HG03469 (cell line): Measurements from ENCODE around the gene PDXDC1.
"Not testable (repeated sequence)": the region's sequence is repeated elsewhere in the genome, so short reads cannot be mapped to it uniquely, and the experiment has no call there.

ENCODE experiments used
- ATAC-seq: cut with Tn5 transposase; IDR thresholded peaks from one replicate; pipeline ENCODE4 v1.9.1; 2021; ENCODE audit warnings: mild to moderate bottlenecking, moderate library complexity, moderate number of reproducible peaks; ENCODE audit not compliant: unreplicated experiment

Gene PDXDC1

DNA sequence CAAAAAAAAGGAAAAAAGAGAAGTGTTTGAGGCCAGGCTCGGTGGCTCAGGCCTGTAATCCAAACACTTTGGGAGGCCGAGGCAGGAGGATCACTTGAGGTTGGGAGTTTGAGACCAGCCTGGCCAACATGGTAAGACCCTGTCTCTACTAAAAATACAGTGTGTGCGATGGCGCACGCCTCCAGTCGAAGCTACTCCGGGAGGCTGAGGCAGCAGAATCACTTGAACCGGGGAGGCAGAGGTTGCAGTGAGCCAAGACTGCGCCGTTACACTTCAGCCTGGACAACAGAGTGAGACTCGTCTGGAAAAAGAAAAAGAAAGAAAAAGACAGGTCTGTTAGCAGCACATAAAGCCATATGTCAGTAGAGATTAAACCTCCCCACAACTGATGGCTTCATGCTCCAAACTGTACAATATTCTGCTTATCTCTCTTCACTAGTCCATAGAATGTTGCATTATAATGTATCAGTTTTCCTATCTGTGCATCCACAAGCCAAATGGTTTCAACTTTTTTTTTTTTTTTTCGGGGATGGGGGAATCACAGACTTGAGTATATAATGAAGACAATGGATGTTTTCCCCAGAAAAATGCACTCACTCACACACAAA is 3.1 kb upstream of the PDXDC1 start:
- not testable (repeated sequence) for ATAC-seq

DNA sequence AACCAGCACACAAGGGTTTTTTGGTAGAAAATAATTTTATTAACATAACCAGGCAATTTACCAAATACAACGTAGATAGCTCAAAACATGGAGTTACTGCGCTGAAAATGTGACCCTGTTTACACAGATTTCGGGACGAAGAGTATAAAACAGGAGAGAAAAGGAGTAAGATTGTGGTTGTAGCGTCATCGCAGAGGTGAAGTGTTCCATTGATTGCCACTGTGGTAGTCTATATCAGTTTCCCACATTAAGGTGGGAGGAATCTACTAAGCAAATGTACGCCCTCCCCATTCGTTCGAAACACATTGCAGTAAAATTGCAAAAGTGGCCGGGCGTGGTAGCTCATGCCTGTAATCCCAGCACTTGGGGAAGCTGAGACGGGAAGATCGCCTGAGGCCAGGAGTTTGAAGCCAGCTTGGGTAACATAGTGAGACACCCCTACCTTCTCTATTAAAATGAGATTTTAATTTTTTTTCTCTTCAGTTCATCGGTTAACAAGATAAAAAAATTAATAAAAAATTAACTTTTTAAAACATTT is 972 bp upstream of the PDXDC1 start:
- not testable (repeated sequence) for ATAC-seq

DNA sequence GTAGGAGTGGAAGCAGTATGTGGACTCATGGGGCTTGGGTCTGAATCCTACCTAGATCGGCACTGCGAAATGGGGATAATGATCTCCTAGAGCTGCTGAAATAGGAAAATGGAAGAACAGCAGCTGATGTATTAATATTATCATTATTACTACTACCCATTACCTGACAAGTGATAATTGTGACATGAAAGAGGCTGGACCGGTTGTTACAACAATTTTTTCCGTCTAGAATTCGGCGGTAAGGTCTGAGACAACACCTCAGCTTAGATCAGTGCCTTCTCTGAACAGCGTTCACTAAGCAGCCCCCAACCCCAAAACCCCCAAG is 533 bp upstream of the PDXDC1 start:
- ATAC-seq, result not testable (repeated sequence)

DNA sequence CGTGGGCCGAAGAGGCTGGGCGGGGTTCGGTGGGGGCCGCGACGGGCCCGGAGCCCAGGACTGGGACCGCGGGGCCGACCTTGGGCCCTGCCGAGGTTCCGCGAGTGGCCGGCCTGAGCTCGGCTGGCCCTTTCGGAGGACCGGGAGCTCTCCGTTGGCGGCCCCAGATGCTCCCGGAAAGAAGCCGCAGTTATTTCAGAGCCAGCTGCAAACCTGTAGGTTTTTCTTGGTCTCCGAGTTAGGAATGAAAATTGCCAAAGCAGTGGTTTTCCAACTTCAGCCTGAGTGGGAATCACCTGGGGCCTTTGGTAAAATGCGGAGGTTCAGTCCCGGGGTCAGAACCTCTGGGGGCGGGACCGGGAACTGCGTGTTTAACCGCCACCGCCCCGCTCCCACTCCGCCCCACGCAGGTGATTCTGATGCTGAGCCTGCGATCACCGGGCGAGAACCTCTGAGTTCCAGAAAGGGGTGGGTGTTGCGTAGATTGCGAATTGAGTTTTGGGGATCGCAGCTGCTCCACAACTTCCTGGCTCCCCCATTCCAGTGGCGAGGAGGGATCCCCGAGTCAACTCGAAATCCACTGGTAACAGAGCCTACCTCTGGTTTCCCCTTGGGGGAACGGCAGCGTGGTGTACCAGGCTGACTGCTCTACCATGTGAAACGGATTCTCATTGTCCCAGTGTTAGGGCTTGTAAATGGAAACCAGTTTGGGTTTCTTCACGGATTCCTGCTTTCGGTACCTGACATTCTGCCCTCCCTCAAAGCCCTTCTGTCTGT is 780 bp downstream of the PDXDC1 start:
- ATAC-seq, result not testable (repeated sequence)

DNA sequence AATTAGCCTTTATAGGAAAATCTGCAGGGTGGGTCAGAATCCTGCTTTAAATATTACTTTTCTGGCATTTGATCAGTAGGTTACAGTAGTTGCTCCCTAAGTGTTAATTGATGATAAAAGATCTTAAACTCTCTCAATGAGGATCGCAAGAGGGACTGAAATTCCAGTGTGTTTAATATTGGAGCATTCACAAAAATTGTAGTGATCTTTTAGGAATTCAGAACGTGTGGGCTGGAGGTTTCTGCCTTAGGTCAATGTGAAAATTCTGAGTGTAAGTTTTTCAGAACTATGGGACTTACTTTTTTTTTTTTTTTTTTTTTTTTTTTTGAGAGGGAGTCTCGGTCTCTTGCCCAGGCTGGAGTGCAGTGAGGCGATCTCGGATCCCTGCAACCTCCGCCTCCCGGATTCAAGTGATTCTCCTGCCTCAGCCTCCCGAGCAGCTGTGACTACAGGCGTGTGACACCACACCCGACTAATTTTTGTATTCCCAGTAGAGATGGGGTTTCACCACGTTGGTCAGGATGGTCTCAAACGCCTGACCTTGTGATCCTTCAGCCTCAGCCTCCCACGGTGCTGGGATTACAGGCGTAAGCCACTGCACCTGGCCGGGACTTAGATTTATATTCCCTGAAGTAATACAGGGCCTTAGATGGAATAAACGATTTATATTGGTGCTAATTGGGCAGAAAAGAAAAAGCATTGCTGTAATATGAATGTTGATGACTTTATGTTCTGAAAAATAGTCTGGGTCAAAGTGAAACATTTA is 2.3 kb downstream of the PDXDC1 start:
- ATAC-seq, result not testable (repeated sequence)

DNA sequence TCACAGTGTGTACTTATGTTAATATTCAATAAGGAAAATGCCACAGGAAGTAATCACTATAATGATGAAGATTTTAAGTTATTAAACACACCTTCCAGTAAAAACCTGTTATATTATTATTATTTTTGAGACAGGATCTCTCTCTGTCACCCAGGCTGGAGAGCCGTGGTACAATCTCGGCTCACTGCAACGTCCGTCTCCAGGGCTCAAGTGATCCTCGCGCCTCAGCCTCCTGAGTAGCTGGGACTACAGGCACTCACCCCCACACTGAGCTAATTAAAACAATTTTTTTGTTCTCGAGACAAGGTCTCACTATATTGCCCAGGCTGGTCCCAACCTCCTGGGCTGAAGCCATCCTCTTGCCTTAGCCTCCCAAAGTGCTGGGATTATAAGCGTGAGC is 3.5 kb downstream of the PDXDC1 start:
- ATAC-seq, result not testable (repeated sequence)

DNA sequence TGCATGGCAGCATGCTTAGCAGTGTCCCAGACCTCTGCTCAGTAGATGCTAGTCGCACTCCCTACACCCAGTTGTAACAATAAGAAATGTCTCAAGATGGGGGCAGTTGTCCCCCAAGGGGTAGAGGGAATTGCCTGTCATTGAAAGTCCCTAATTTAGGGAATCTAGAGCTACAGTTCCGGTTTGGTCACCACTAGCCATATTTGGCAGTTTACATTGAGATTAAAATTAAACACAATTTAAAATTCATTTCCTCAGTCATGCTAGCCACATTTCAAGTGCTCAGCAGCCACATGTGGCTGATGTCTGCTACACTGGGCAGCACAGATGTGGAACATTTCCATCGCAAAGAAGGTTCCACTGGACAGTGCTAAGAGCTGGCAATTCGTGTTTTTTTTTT is 4.1 kb downstream of the PDXDC1 start:
- not testable (repeated sequence) for ATAC-seq

DNA sequence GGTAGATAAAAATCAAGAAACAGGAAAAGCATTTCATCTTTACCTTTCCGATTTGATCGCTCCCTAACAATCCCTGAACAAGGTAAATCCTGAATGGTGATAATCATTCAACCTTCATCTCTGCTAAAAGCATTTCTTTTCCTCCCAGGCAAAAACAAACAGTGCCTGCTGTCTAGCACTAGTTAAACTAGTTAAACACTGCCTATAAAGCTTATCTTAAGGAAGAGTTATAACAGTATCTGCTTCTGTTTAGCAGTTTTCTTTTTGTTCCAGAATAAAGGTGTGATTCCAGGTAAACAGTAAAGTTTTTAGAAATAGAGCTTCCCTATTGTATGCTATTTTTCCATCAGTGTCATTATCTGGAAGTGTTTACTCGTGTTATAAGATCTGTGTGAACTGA is 6.4 kb downstream of the PDXDC1 start:
- not testable (repeated sequence) for ATAC-seq

DNA sequence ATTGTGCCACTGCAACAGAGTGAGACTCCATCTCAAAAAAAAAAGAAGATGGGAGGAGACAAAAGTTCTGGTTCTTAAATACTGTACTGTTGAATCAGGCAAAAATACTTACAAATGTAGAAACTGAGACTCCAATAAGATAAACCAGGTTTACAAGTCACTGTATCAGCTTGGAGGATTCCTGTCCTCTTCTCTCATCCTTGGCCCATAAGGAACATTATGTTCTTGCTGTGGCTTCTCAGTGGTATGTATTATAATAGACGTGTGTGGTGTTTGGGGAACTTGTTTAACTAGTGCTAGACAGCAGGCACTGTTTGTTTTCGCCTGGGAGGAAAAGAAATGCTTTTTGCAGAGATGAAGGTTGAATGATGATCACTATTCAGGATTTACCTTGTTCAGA is 7.7 kb downstream of the PDXDC1 start:
- not testable (repeated sequence) for ATAC-seq

DNA sequence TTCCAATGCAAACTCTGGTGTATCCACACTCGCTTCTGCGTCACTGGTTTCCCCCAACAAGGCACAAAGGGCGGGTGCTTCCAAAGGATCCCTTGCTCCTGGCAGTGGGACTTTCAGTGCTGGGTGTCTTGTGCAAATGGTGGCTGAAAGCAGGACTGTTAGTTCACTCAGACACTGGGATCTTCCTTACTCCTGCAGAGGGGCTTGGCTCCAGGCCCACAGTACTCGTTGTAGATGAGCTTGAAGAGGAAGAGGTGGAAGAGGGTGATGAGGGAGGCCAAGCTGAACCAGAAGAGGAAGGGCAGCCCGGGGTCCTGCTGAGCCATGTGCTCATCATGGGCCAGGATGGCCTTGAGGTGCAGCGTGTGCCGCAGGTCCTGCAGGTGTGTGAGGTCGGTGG is 13.3 kb downstream of the PDXDC1 start:
- ATAC-seq, result not testable (repeated sequence)

DNA sequence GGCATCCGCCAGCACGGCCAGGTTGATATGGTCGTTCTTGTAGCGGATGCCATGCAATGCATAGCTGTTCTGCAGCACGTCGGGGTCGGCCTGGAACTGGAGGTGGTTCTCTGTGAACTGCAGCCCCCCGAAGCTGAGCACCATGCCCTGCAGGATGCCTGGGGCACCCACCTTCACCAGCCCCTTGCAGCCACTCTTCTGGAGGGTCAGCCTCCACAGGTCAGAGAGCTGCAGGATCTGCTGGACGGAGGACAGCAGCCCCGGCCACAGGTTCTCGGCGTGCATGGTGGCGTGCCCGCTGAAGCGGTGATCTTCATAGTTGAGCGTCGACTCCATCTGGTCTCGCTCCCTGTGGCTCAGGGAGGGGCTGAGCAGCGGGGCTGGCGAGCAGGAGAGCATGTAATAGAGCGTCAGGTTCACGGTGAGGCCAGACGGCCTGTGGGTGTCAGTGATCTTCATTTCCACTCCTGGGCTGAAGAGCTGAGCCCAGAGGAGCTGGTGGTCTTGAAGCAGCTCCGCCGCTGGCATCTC is 13.9 kb downstream of the PDXDC1 start:
- ATAC-seq, result not testable (repeated sequence)

DNA sequence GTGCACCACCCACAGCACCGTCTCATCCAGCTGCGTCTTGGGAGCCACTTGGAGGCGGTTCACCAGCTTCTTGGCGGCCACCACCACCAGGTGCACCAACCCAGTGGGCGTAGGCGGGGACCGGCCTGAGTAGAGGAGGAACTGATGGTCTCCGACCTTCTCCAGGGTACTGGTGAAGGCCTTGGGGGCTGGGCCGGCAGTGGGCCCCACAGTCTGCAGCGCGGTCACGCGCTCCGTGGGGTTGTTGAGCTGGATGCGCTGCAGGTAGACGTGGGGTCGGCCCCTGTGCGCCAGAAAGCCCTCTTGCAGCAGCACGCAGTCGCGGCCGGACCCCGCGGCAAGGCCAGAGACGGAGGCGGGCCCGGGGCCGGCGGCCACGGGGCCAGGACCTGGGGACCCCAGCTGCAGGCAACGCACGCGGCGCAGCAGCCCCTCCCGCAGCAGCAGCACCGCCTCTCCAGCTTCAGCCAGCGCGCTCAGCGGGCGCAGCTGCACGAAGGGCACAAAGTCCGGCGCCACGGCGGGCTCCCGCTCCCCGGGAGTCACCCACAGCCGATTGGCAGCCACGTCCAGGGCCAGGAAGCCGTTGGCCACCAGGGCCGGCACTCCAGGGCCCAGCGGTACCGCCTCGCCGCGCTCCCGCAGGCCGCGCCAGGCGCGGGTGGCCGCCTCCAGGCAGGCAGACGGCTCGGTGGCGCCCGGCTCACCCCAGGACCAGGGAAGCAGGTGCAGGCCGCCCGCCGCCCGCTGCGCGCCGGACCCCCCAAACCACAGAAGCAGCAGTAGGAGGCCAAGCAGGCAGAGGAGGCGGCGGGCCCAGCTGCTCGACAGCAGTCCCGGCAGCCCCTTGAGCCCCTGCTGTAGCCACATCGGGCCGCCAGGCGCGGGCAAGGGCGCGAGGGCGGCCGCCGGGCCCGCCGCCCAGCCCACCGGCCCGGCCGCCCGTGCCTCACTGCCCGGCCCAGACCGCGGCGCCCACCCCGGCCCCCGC is 14.8 kb downstream of the PDXDC1 start:
- not testable (repeated sequence) for ATAC-seq

DNA sequence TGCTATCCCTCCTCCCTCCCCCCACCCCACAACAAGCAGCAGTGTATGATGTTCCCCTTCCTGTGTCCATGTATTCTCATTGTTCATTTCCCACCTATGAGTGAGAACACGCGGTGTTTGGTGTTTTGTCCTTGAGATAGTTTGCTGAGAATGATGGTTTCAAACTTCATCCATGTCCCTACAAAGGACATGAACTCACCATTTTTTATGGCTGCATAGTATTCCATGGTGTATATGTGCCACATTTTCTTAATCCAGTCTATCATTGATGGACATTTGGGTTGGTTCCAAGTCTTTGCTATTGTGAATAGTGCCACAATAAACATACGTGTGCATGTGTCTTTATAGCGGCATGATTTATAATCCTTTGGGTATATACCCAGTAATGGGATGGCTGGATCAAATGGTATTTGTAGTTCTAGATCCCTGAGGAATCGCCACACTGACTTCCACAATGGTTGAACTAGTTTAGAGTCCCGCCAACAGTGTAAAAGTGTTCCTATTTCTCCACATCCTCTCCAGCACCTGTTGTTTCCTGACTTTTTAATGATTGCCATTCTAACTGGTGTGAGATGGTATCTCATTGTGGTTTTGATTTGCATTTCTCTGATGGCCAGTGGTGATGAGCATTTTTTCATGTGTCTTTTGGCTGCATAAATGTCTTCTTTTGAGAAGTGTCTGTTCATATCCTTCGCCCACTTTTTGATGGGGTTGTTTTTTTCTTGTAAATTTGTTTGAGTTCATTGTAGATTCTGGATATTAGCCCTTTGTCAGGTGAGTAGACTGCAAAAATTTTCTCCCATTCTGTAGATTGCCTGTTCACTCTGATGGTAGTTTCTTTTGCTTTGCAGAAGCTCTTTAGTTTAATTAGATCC is 18.7 kb downstream of the PDXDC1 start:
- ATAC-seq, result not testable (repeated sequence)

DNA sequence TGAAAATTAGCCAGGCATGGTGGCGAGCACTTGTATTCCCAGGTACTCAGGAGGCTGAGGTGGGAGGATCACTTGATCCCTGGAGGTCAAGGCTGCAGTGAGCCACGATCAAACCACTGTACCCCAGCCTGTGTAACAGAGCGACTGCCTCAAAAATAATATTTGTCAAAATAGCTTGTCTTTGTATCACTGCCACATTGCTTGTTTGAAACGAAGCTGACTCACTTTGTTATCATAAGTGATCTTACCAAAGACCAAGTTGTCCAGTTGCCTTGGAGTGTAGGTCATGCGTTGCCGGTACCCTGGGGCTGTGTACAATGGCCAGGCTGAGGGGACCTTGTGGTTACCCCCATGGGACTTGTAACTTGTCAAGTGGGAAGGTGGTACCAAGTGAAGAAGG is 21.9 kb downstream of the PDXDC1 start:
- ATAC-seq, result not testable (repeated sequence)

DNA sequence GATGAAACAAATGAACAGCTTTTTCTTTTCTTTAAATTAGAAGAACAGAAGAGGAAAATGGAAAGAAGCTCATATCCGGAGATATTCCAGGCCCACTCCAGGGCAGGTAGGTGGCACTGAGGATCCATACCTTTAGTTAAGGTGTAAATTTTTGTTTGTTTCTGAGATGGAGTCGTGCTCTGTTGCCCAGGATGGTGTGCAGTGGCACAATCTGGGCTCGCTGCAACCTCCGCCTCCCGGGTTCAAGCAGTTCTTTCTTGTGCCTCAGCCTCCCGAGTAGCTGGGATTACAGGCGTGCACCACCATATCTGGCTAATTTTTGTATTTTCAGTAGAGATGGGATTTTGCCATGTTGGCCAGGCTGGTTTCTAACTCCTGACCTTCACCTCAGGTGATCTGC is 23.5 kb downstream of the PDXDC1 start:
- ATAC-seq, result not testable (repeated sequence)

DNA sequence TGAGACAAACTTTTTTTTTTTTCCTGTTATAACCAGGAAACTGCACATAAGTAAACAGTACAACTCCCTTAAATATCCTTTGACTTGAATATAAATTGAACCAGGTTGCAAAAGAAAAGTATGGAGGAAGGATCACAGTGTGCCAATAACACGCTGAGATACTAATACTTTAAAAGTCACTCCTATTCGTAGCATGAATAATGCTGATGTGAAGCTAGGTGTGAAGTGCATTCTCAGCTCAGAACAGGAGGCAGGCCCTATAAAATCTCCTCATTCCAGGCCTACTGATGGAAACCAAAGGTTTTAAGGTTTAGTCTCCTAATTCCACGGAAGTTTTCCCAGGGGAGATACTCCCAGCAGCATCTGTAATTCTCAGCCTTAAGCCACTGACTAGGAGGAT is 25.0 kb downstream of the PDXDC1 start:
- not testable (repeated sequence) for ATAC-seq

DNA sequence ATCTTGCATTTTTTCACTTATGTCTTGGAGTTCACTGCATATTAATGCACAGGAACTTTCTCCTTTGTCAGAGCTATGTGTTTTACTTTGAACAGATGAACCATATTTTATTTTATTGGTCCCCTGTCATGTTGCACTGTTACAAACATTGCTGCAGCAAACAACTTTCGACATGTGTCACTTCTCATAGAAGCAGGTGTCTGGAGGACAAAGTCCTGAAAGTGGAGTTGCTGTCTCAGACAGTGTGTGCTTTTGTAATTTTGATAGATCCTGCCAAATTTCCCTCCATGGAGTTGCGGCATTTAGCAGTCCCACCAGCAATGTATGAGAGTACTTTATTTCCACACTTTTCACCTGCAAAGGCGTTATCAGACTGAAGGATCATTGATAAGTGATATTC is 27.6 kb downstream of the PDXDC1 start:
- not testable (repeated sequence) for ATAC-seq

DNA sequence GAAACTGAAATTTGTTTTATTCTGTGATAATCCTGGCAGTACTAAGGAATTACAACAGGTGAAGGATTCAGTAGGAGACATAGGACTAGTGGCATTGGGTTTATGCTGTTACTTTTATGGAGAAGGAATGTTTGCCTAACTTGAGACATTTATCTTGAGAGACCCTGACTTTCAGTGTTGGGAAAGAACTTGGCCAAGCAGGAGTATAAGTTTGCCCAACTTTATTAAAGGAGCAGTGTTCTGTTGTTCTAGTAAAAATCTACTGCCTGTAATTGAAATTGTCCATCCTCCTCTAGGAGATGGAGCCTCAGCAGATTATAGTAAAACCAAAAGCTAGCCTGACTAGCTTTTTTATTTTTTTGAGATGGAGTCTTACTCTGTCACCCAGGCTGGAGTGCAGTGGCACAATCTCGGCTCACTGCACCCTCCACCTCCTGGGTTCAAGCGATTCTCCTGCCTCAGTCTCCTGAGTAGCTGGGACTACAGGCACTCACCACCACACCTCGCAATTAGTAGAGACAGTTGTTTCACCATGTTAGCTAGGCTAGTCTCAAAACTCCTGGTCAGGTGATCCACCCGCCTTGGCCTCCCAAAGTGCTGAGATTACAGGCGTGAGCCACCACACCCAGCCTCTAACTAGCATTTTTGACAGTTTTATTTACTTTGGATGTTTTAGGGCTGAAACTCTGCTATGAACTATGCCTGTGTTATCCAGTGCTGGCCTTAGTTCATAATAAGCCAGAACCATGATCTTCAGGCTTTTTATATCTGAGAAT is 30.7 kb downstream of the PDXDC1 start:
- not testable (repeated sequence) for ATAC-seq
